ENCODE measurements around the gene PRRT1. TPM values are rescaled to one million over a fixed set of nuclear protein-coding genes. Genes with fewer than 3 reads are reported as not detected.

Gene PRRT1
- total and polyA plus RNA-seq, 5 experiments from 2014 or later = 1.2 to 5.6 (median 3.6) TPM

Small RNA genes lying within 50 kb of the gene (microRNA-seq; reads per million reads assigned to microRNA genes)
- gene MIR6721 (ENCODE audit: borderline microRNAs expressed) (not detected), gene MIR6833 (ENCODE audit: borderline microRNAs expressed) (not detected)

Other genes starting within 250 kb of the PRRT1 start
- gene ZBTB12, start 249.9 kb downstream of the PRRT1 start, total RNA-seq = 1 to 10 TPM; 3.1 to 3.7 TPM
- not detected for gene ZBTB12, start 249.9 kb downstream of the PRRT1 start, polyA plus RNA-seq
- 1 to 10 TPM; 3.8 to 4.3 TPM for gene C2, start 224.2 kb downstream of the PRRT1 start, total RNA-seq
- gene C2, start 224.2 kb downstream of the PRRT1 start, polyA plus RNA-seq = not detected
- 1 to 10 TPM; 1.0 to 1.4 TPM for gene CFB, start 205.8 kb downstream of the PRRT1 start, total RNA-seq
- under 1 TPM in 2 of 3 donors, not detected in 1; 0.22 to 0.61 TPM for gene CFB, start 205.8 kb downstream of the PRRT1 start, polyA plus RNA-seq
- 10 to 100 TPM; 41.7 to 45.1 TPM for gene NELFE, start 193.0 kb downstream of the PRRT1 start, total RNA-seq
- gene NELFE, start 193.0 kb downstream of the PRRT1 start, polyA plus RNA-seq = 10 to 100 TPM; 55.9 to 68.6 (median 66.4) TPM
- gene SKIC2, start 192.8 kb downstream of the PRRT1 start, total RNA-seq = 100 to 1,000 TPM; 130 to 141 TPM
- 10 to 100 TPM; 18.1 to 19.9 (median 19.4) TPM for gene SKIC2, start 192.8 kb downstream of the PRRT1 start, polyA plus RNA-seq
- 10 to 100 TPM; 36.4 to 41.0 TPM for gene DXO, start 179.8 kb downstream of the PRRT1 start, total RNA-seq
- 10 to 100 TPM; 12.5 to 16.4 (median 14.5) TPM for gene DXO, start 179.8 kb downstream of the PRRT1 start, polyA plus RNA-seq
- gene C4A, start 169.9 kb downstream of the PRRT1 start, total RNA-seq = 1 to 10 TPM; 5.9 to 6.0 TPM
- under 1 TPM in 1 of 3 donors, not detected in 2; 0.81 TPM for gene C4A, start 169.9 kb downstream of the PRRT1 start, polyA plus RNA-seq
- gene C4B, start 137.1 kb downstream of the PRRT1 start, total RNA-seq = 1 to 10 TPM; 7.7 to 8.7 TPM
- gene C4B, start 137.1 kb downstream of the PRRT1 start, polyA plus RNA-seq = under 1 TPM in 1 of 3 donors, not detected in 2; 0.31 TPM
- 1 to 10 TPM; 1.2 to 1.8 TPM for gene CYP21A2, start 113.5 kb downstream of the PRRT1 start, total RNA-seq
- not detected for gene CYP21A2, start 113.5 kb downstream of the PRRT1 start, polyA plus RNA-seq
- 10 to 100 TPM; 14.5 to 17.8 TPM for gene TNXB, start 42.6 kb downstream of the PRRT1 start, total RNA-seq
- gene TNXB, start 42.6 kb downstream of the PRRT1 start, polyA plus RNA-seq = under 1 TPM in 1 of 3 donors, not detected in 2; 0.13 TPM
- gene ATF6B, start 23.7 kb downstream of the PRRT1 start, total RNA-seq = 100 to 1,000 TPM; 140 to 141 TPM
- gene ATF6B, start 23.7 kb downstream of the PRRT1 start, polyA plus RNA-seq = 10 to 100 TPM; 17.5 to 25.7 (median 21.4) TPM
- 1 to 10 TPM; 1.8 to 2.1 TPM for gene FKBPL, start 21.7 kb downstream of the PRRT1 start, total RNA-seq
- gene FKBPL, start 21.7 kb downstream of the PRRT1 start, polyA plus RNA-seq = 1 to 10 TPM in 1 of 3 donors, under 1 TPM in 2; 0.37 to 2.5 (median 0.51) TPM
- gene PPT2, start 2.2 kb upstream of the PRRT1 start, total RNA-seq = 10 to 100 TPM; 22.6 to 23.1 TPM
- gene PPT2, start 2.2 kb upstream of the PRRT1 start, polyA plus RNA-seq = 10 to 100 TPM; 17.3 to 20.6 (median 18.3) TPM
- gene EGFL8, start 12.7 kb upstream of the PRRT1 start, total RNA-seq = 10 to 100 TPM; 29.3 to 30.1 TPM
- under 1 TPM in 1 of 3 donors, not detected in 2; 0.61 TPM for gene EGFL8, start 12.7 kb upstream of the PRRT1 start, polyA plus RNA-seq
- 10 to 100 TPM; 27.5 to 28.6 TPM for gene AGPAT1, start 24.1 kb upstream of the PRRT1 start, total RNA-seq
- gene AGPAT1, start 24.1 kb upstream of the PRRT1 start, polyA plus RNA-seq = 10 to 100 TPM; 16.3 to 19.5 (median 19.1) TPM
- 10 to 100 TPM; 38.6 to 40.0 TPM for gene RNF5, start 26.5 kb upstream of the PRRT1 start, total RNA-seq
- gene RNF5, start 26.5 kb upstream of the PRRT1 start, polyA plus RNA-seq = 100 to 1,000 TPM; 102 to 117 (median 102) TPM
- 10 to 100 TPM; 56.0 to 60.3 TPM for gene AGER, start 32.3 kb upstream of the PRRT1 start, total RNA-seq
- 1 to 10 TPM in 1 of 3 donors, under 1 TPM in 2; 0.09 to 1.9 (median 0.25) TPM for gene AGER, start 32.3 kb upstream of the PRRT1 start, polyA plus RNA-seq
- gene PBX2, start 38.3 kb upstream of the PRRT1 start, total RNA-seq = 100 to 1,000 TPM; 173 to 174 TPM
- gene PBX2, start 38.3 kb upstream of the PRRT1 start, polyA plus RNA-seq = 1 to 10 TPM; 1.6 to 2.2 (median 2.0) TPM
- 100 to 1,000 TPM; 274 to 276 TPM for gene GPSM3, start 40.7 kb upstream of the PRRT1 start, total RNA-seq
- 100 to 1,000 TPM; 106 to 144 (median 138) TPM for gene GPSM3, start 40.7 kb upstream of the PRRT1 start, polyA plus RNA-seq
- gene NOTCH4, start 72.1 kb upstream of the PRRT1 start, total RNA-seq = 1 to 10 TPM; 1.2 to 1.8 TPM
- under 1 TPM; 0.22 to 0.48 (median 0.28) TPM for gene NOTCH4, start 72.1 kb upstream of the PRRT1 start, polyA plus RNA-seq
- not detected for gene TSBP1, start 220.0 kb upstream of the PRRT1 start, total RNA-seq
- not detected for gene TSBP1, start 220.0 kb upstream of the PRRT1 start, polyA plus RNA-seq

Data from naive thymus-derived CD8-positive, alpha-beta T cell (primary cell).